Erythroblast (primary cell): ENCODE data around the gene INPP4B.

Source experiments
- GATA1 ChIP-seq: IDR thresholded peaks from 2 replicates; pipeline ENCODE4 v1.6.1; 2011; ENCODE audit warnings: low read depth, mild to moderate bottlenecking, control low read depth, low read length, moderate library complexity
- POLR2A ChIP-seq: IDR thresholded peaks from 2 replicates; pipeline ENCODE4 v1.6.1; 2011; ENCODE audit warnings: mild to moderate bottlenecking, low read length

- TF ChIP-seq POLR2A (no peak), GATA1 (no peak)
Observed at GRCh38 chr4:142339053-142339452, 507.0 kb downstream of the INPP4B start.
